K562 (cell line): Measurements from ENCODE around the gene EIF5. TPM values are rescaled to one million over a fixed set of nuclear protein-coding genes. Genes with fewer than 3 reads are reported as not detected.

Source experiments
- ARID4B ChIP-seq: sonication (generic); formaldehyde crosslinking; IDR thresholded peaks from 2 replicates; pipeline ENCODE4 v1.8.0; 2022; ENCODE audit warnings: mild to moderate bottlenecking, missing genetic modification reagents
- BRF2 ChIP-seq: IDR thresholded peaks from 3 replicates; pipeline ENCODE4 v1.6.1; 2011; ENCODE audit warnings: borderline replicate concordance, mild to moderate bottlenecking; ENCODE audit not compliant: insufficient read length, insufficient read depth
- CCAR2 ChIP-seq: fragments of 200-400 bp; formaldehyde crosslinking; IDR thresholded peaks from 2 replicates; pipeline ENCODE4 v1.6.1; 2017; ENCODE audit warnings: mild to moderate bottlenecking, low read depth, low read length
- MCM3 ChIP-seq: fragments of 450-650 bp; IDR thresholded peaks from 2 replicates; pipeline ENCODE4 v1.6.1; 2016
- NONO ChIP-seq, 2 experiments: fragments of 200-400 bp in 1 of 2; fragments of 450-650 bp in 1 of 2; formaldehyde crosslinking in 1 of 2; IDR thresholded peaks; 2 replicates each; pipeline ENCODE4 v1.6.1; 2017; ENCODE audit warnings: low read depth in 2 of 2, mild to moderate bottlenecking in 2 of 2, moderate library complexity in 2 of 2, low read length in 1 of 2
- NR2C2 ChIP-seq, 2 experiments: fragments of 200-800 bp in 1 of 2; sonication (Bioruptor generic) in 1 of 2; sonication (generic) in 1 of 2; formaldehyde crosslinking in 1 of 2; IDR thresholded peaks; 2 replicates each; pipeline versions ENCODE4 v1.6.1 to v1.8.0; 2016 to 2022; ENCODE audit warnings: mild to moderate bottlenecking in 1 of 2, missing compliant biosample characterization in 1 of 2, missing genetic modification characterization in 1 of 2, missing genetic modification reagents in 1 of 2
- RBM17 ChIP-seq: fragments of 200-400 bp; formaldehyde crosslinking; IDR thresholded peaks from 2 replicates; pipeline ENCODE4 v1.6.1; 2017; ENCODE audit warnings: low read depth, mild to moderate bottlenecking, low read length, borderline replicate concordance
- RBM34 ChIP-seq: fragments of 200-400 bp; formaldehyde crosslinking; IDR thresholded peaks from 2 replicates; pipeline ENCODE4 v1.6.1; 2018; ENCODE audit warnings: low read length, borderline replicate concordance; ENCODE audit not compliant: insufficient read depth
- SIRT6 ChIP-seq: IDR thresholded peaks from one replicate; pipeline ENCODE4 v1.6.1; 2012; ENCODE audit warnings: low read depth, mild to moderate bottlenecking, control low read depth, inconsistent platforms, low read length, moderate library complexity
- TAF9B ChIP-seq: fragments of 450-650 bp; IDR thresholded peaks from 2 replicates; pipeline ENCODE4 v1.6.1; 2018; ENCODE audit warnings: mild to moderate bottlenecking; ENCODE audit not compliant: partially characterized antibody
- TCF3 ChIP-seq: sonication (generic); formaldehyde crosslinking; IDR thresholded peaks from 2 replicates; pipeline ENCODE4 v1.4.0; 2020; ENCODE audit warnings: mild to moderate bottlenecking, missing genetic modification reagents
- USF1 ChIP-seq: sonication (generic); formaldehyde crosslinking; IDR thresholded peaks from 2 replicates; pipeline ENCODE4 v1.9.0; 2022; ENCODE audit warnings: mild to moderate bottlenecking, missing genetic modification reagents
- ZKSCAN3 ChIP-seq: fragments of 250-450 bp; sonication (Bioruptor Pico); IDR thresholded peaks from 2 replicates; pipeline ENCODE4 v1.4.0; 2020
- ZNF316 ChIP-seq: fragments of 450-650 bp; IDR thresholded peaks from 2 replicates; pipeline ENCODE4 v1.6.1; 2016
- ZNF518B ChIP-seq: fragments of 250-450 bp; sonication (Bioruptor Pico); IDR thresholded peaks from 2 replicates; pipeline ENCODE4 v1.5.0; 2021; ENCODE audit warnings: mild to moderate bottlenecking, moderate library complexity
- polyA plus RNA-seq, 8 experiments: library from polyadenylated mRNA; depleted of rRNA in 4 of 8; stranded (reverse) in 5 of 8; unstranded in 3 of 8; fragments of >200 nt; fragmentation: Nextera tagmentation in 2 of 8; fragmentation: Illumina TruSeq in 1 of 8; extraction: Ambion mirVana in 2 of 8; extraction: Trizol in 1 of 8; gene quantifications; 2 replicates each; pipeline versions ENCODE4 v1.2.1 to v1.2.3, GENCODE V29; 2011 to 2014; ENCODE audit warnings: inconsistent platforms in 1 of 8, missing spikeins in 1 of 8
- total RNA-seq, 7 experiments: library from RNA; depleted of rRNA in 6 of 7; stranded (reverse); fragments of >200 nt in 6 of 7; fragmentation: Illumina TruSeq in 2 of 7; extraction: Trizol in 2 of 7; gene quantifications; 2 replicates each; pipeline versions ENCODE4 v1.2.1 to v1.2.3, GENCODE V29; 2011 to 2021; ENCODE audit warnings: low replicate concordance in 1 of 7

EIF5 gene
- total and polyA plus RNA-seq, 9 of the 15 experiments (the other 6 are each of a cell fraction or from before 2014, with no cell fraction given), result 92.7 to 442 (median 190) TPM

GRCh38 chr14:103329401-103330347 lies 4.4 kb upstream of the EIF5 start (continued):
- no peak for TF ChIP-seq ZNF518B (CRISPR knock-in tag)
- TF ChIP-seq SIRT6, result no peak
- no peak for TF ChIP-seq BRF2
- no peak for TF ChIP-seq RBM34
- TF ChIP-seq NONO (IDR thresholded peaks at IDR 0.05; ENCODE audit: low read depth in 2 of 2, low read length in 1 of 2), result no peak
- TF ChIP-seq RBM17, result no peak
- TF ChIP-seq ZNF316, result no peak
- TF ChIP-seq NR2C2 (CRISPR knock-in tag; IDR thresholded peaks at IDR 0.05), result no peak
- peak; percentile 65 for TF ChIP-seq NR2C2 (tag; IDR thresholded peaks at IDR 0.05)
- TF ChIP-seq CCAR2, result no peak
- no peak for TF ChIP-seq MCM3
- TF ChIP-seq ARID4B, result no peak
- TF ChIP-seq USF1, result peak; percentile 15; the same call in 1 of the 2 replicates
- TF ChIP-seq TAF9B, result no peak
- TF ChIP-seq ZKSCAN3, result no peak
- peak; percentile 16; the same call in 1 of the 2 replicates for TF ChIP-seq TCF3
